NCI-H2107 (cell line): Measurements from ENCODE around the gene TSC22D1.
"Not testable (repeated sequence)": the region's sequence is repeated elsewhere in the genome, so short reads cannot be mapped to it uniquely, and the experiment has no call there.

Experiments used
- DNase-seq: peaks from one replicate; lab custom pipeline; 2025; lab: John Stamatoyannopoulos, UW

Gene TSC22D1

GRCh38 chr13:44506251-44506650 lies 69.9 kb downstream of the TSC22D1 start:
- no peak for DNase-seq

GRCh38 chr13:44504116-44504515 lies 72.0 kb downstream of the TSC22D1 start:
- no peak for DNase-seq

DNA sequence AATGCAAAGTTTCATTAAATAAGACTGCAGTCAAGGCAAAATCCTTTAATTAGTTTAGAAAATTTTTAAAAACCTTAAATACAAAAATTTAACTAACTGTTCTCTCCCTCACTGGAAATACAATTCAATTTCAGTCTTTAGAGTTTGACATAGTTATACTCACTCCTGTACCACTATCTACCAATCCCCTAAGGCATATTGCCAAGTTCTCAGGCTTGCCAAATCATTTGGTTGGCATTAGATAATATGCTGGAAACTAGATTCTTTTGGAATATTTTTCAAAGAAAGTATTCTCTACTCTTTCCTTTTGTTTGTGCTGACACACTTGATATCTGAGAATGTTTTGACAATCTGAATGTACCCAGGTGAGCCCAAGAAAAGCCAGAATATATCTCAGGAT lies 77.2 kb downstream of the TSC22D1 start:
- no peak for DNase-seq

DNA sequence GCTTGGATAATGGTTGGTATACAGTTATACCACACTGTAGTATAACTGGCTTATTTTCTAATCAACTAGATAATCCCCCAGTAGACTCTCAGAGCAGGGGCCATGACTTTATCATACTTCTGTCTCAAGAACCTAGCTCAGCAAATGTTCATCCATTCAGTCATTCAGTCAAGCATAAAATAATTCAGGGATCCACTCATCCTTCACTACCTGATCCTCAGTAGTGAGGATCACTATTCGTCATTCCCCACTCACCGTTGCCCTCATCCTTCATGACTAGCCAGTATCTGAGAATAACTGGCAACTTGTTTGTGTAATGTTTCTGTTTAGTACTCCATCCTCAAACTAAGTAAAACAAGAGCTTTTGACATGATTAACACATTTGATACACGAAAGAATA lies 77.6 kb downstream of the TSC22D1 start:
- DNase-seq, result no peak

DNA sequence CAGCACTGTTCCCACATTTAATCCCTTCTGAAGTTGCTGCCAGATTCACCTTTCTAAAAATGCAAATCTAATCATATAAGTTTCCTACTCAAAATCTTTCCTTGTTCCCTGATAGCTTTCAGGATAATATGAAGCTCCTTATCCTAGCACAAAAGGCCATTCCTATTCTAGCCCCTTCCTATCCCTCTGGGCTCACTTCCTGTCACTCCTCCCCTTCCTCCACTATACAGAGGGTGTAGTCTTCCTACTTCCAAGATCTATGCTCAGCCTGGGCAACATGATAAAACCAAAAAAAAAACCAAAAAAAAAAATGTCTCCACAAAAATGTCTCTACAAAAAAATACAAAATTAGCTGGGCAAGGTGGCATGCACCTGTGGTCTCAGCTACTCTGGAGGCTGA lies 78.3 kb downstream of the TSC22D1 start:
- no peak for DNase-seq

DNA sequence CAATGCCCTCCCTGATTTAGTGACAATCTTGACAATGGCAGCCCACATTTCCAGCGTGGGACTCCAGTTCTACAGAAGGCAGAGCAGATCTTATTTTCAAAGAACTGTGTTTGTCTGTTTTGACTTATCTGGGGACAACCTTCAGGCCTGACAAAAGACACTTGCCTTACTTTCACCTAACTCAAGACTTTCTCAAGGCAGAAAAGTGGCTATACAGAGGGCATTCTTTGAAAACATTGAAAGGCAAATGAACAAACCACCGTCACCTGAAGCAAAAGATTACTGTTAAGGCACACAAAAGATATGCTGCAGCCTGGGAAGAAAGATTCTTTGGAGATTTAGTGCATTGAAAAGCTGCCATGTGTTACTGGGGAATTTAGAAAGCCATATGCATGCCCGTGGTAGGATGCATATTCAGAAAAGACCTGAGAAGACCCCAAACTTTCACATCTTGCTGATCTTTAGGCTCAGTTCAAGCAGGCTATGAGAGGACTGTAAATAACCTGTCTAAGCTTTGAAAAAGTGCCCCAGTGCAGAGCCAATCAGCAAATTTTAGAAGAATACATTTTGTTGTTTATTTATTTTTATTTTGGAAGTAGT lies 82.8 kb downstream of the TSC22D1 start:
- DNase-seq, result no peak

DNA sequence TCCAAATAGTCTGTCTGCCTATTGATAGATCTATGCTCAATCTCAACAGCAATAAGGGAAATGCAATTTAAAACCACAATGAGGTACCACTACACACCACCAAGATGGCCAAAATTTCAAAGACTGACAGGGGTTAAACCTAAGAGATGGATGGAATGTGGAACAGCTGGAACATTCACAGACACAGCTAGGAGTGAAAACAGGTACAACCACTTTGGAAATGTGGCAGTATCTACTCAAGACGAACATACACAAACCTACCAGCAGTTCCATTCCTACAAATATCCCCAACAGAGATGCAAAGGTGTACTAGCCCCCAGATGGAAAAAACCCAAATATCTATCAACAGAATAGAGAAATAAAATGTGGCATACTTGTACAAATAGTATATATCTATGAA lies 86.4 kb downstream of the TSC22D1 start:
- DNase-seq, result no peak

GRCh38 chr13:44487989-44488388 lies 88.1 kb downstream of the TSC22D1 start:
- DNase-seq, result no peak

- DNase-seq, result no peak
Observed at GRCh38 chr13:44484562-44485138, 91.5 kb downstream of the TSC22D1 start.

GRCh38 chr13:44474122-44474910 lies 101.8 kb downstream of the TSC22D1 start:
- DNase-seq, result no peak

DNA sequence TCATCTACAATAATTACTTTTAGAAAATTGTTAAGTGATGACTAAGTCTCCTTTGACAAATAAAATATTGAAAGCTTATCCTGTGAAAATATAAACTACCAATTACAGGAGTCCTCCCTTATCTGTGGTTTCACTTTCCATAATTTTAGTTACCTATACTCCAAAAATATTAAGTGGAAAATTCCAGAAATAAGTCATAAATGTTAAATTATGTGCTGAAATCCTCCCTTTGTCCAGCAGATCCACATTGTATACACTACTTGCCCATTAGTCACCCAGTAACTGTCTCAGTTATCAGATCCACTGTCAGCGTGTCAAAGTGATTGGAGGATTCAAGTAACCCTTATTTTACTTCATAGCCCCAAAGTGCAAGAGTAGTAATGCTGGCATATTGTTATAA lies 104.4 kb downstream of the TSC22D1 start:
- no peak for DNase-seq

DNA sequence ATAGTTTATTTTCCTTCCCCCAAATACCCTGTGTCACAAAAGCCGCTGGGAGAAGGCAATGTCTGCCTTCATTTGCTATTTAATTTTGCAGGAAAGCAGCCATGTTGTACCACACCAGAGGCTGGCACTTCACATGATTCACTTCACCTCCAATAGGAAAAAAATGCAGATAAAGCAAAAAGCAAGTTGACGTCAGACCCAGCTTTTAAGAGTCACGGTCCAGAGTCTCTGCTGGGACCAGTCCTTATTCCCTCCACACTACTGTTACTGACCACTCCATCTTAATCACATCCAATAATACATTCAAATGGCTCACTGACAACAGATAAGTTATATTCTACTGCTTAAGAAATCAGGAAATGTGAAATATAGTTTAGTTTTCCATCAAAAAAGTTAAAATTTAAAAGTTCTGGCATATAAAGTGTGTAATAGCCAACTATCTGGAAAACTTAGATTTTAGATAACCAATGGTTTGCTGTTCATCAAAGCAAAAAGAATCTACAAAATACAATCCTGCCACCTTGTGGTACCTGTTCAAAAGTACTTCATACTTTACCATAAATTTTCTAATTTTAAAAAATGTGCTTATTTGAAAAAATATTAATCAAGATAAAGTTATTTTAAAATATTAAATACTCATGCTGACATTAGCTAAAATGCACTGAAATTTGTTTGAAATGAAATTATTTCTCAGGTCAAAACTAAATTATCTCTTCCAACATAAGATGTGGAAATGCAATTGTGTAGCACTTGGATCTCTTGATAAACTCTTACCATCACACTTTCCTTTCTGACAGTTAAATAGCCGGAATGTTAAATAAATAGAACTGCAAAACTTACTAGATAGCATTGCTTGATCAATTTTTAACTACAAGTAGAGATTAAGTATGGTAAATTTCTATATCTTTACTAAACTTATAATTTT lies 105.2 kb downstream of the TSC22D1 start:
- no peak for DNase-seq

- DNase-seq, result no peak
Observed at GRCh38 chr13:44468874-44469273, 107.3 kb downstream of the TSC22D1 start.

DNA sequence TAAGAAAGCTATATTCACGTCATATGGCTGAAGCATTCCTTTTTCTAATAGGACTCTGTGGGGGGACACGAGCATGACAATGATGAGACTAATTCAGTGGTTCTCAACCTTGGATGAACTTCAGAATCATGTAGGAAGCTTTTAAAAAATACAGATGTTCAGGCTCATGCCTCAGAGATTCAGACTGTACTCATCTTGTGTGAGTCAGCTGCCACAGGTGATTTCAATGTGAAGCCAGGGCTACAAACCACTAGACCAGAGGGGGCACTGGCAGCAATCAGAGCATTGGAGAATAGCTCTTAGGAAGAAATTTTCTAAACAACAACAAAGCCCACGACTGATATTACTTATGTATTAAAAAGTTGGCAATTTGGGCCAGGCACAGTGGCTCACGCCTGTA lies 110.8 kb downstream of the TSC22D1 start:
- DNase-seq, result no peak

GRCh38 chr13:44464471-44464870 lies 111.7 kb downstream of the TSC22D1 start:
- DNase-seq, result no peak

DNA sequence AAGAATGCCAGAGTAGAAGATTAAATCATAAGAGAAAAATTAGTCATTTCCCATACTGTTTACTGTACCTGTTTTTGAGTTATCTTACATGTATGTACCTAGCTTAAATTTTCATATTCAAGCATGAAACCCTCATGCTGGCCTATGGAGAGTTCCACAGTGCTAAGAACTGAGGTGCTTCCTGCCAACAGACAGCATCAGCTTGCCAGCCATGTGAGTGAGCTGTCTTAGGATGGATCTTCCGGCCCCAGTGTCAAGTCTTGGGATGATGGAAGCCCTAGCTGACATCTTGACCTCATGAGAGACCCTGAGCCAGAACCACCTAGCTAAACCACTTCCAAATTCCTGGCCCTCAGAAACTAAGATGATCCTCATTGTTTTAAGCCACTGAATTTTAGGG lies 112.4 kb downstream of the TSC22D1 start:
- DNase-seq, result no peak

DNA sequence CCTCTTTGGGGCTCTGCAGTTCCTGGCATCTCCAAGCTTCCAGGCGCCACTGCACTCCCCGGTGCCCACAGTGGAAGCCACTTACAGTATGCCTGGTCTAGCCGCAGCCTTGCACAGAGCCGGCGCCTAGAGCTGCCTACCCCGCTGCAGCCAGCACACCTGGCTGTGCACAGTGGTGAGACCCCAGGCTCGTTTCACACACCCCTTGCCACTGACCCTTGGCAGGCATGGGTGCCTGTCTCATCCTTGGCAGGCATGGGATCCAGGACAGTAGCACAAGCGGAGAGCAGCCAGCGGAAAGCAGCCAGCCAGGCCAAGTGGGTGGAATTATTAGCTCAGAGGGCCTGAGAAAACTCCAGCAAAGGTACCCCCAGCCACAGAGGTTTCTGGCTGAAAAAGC lies 116.5 kb downstream of the TSC22D1 start:
- DNase-seq, result no peak

- no peak for DNase-seq
Observed at GRCh38 chr13:44458313-44458975, 117.7 kb downstream of the TSC22D1 start.

DNA sequence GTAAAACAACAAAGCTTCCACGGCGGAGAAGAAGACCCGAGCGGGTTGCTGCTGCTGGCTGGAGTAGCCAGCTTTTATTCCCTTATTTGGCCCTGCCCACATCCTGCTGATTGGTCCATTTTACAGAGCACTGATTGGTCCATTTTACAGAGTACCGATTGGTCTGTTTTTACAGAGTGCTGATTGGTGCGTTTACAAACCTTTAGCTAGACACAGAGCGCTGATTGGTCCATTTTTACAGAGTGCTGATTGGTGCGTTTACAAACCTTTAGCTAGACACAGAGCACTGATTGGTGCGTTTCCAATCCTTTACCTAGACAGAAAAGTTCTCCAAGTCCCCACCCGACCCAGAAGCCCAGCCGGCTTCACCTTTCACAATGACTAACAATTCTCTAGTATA lies 119.9 kb downstream of the TSC22D1 start:
- DNase-seq, result not testable (repeated sequence)

GRCh38 chr13:44455769-44456168 lies 120.4 kb downstream of the TSC22D1 start:
- DNase-seq, result no peak

- DNase-seq, result no peak
Observed at GRCh38 chr13:44453881-44454280, 122.2 kb downstream of the TSC22D1 start.

GRCh38 chr13:44453069-44453468 lies 123.1 kb downstream of the TSC22D1 start:
- DNase-seq, result no peak
